HG02588 (cell line): ENCODE measurements around the gene DNMT1.
A peak's percentile ranks its signal among the peaks of the same experiment; 100 is the strongest.
"Not testable (repeated sequence)": the region's sequence is repeated elsewhere in the genome, so short reads cannot be mapped to it uniquely, and the experiment has no call there.

Experiments used
- ATAC-seq: cut with Tn5 transposase; IDR thresholded peaks from one replicate; pipeline ENCODE4 v1.9.1; 2021; ENCODE audit warnings: mild to moderate bottlenecking, moderate library complexity; ENCODE audit not compliant: unreplicated experiment

DNMT1 gene

DNA sequence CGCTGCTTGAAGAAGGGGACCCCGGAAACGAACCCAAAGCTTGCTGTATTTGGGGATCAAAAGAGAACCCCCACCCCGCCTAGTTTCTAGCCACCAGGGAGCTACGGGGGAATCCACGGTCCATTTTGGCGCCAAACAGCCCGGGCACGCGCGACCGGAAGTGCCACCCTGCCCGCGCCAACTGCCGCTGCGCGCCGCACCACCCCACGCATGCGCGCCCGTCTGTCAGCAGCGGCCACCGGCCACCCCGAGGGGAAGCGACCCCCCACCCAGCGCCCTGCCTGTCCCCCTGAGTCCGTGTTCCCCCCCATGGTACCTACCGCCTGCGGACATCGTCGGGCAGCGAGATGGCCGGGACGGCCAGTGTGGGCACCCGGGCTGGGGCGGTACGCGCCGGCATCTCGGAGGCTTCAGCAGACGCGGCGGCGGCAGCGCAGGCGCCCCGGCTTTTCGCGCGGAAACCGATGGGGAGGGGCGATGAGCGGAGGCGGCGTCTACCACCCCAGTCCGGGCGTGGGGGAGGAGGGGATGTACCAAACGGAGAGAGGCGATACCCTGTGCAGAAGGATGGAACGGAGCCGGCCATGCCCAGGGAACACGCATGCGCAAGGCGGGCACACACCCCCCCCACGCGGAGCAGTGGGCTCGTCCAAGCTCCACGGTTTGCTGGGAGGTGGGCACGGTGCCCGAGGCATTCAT lies at the start of gene DNMT1:
Gene DNMT1 (minus strand): TSS at position 454 of the 699 bp plus-strand sequence. CDS start 54 bp downstream, at position 400.
- ATAC-seq = peak; percentile 78

DNA sequence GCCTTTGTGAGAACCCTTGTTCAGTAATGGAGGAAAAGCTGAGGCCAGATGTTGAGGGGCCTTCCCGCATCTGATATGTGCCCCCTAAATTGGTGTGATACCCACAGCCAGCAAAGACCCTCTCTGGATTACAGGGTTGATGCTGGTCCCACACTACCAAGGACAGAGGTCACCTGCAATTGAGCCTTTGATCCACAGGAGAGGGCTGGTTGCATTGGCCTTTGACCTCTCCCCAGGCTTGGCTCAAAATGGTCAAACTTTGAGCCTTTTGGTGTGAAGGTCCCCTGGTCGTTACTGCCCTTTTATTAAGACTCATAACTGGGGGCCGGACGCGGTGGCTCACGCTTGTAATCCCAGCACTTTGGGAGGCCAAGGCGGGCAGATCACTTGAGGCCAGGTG lies 48.9 kb upstream of the DNMT1 start:
- no peak for ATAC-seq

DNA sequence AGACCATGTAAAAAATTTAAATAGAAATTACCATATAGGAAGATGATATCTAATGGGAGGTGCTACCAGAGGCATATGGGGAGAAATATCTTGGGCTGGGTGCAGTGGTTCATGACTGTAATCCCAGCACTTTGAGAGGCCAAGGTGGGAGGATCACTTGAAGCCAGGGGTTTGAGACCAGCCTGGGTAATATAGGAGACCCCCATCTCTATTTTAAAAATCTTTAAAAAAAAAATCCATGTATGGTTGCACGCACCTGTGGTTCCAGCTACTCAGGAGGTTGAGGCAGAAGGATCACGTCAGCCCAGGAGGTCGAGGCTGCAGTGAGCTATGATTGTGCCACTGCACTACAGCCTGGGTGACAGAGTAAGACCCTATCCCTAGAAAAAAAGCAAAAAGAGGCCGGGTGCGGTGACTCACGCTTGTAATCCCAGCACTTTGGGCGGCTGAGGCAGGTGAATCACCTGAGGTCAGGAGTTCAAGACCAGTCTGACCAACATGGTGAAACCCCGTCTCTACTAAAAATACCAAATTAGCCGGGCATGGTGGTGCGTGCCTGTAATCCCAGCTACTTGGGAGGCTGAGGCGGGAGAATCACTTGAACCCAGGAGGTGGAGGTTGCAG lies 47.2 kb upstream of the DNMT1 start:
- not testable (repeated sequence) for ATAC-seq

DNA sequence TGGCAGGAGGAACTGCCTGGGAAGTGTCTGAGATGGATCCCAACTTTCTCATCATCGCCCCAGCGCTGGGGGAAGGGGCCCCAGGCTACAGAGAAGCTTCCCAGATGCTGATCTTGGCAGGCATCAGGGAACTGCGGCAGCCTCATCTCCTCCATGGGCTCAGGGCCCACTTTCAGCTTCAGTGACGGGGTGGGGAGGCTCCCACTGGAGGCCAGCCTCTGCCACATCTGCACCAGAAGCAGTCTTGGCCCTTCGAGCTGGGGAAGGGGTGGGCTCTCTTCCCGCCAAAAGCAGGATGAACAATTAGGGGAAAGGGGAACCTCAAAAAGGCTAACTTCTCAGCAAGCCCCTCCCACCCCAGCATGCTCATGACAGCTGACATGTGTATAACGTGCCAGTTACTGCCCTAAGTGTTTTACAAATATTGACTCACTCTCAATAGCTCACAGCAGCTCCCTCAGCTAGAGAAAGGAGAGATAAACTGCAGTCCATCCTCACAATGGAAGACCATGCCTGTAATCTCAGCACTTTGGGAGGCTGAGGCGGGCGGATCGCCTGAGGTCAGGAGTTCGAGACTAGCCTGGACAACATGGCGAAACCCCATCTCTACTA lies 43.5 kb upstream of the DNMT1 start:
- no peak for ATAC-seq

DNA sequence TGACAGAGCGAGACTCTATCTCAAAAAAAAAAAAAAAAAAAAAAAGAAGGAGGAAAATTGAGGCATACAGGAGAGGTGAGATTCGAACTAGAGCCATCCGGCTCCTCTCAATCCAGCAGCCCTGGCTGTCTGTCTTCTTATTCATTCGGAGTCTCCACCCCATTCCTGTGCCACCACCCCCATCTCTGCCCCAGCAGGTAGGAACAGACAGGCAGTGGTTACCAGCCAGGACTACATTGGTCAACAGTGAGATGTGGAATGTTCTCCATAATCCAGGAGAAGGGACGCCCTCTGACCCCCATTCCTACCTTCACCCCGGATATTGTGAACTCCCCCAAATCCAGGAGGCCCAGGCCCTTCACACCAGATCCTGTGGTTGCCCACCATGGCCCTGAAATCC lies 42.9 kb upstream of the DNMT1 start:
- ATAC-seq = no peak

DNA sequence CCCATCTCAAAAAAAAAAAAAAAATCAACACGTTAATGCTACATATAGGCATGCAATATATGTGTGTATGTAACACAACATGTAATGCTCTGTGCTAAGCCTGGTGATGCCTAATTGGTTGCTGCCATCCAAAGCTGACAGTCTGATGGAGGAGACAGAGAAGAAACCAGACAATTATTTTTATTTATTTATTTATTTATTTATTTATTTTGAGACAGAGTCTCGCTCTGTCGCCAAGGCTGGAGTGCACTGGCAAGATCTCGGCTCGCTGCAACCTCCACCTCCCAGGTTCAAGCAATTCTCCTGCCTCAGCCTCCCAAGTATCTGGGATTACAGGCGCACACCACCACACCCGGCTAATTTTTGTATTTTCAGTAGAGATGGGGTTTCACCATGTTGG lies 40.7 kb upstream of the DNMT1 start:
- ATAC-seq = not testable (repeated sequence)

DNA sequence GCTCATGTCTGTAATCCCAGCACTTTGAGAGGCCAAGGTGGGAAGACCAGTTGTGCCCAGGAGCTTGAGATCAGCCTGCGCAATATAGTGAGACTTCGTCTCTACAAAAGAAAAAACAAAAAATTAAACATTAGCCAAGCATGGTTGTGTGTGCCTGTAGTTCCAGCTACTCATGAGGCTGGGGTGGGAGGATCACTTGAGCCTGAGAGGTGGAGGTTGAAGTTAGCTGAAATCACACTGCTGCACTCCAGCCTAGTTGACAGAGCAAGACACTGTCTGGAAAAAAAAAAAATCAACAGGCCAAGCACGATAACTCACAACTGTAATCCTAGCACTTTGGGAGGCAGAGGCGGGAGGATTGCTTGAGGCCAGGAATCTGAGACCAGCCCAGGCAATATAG lies 40.2 kb upstream of the DNMT1 start:
- ATAC-seq = no peak

DNA sequence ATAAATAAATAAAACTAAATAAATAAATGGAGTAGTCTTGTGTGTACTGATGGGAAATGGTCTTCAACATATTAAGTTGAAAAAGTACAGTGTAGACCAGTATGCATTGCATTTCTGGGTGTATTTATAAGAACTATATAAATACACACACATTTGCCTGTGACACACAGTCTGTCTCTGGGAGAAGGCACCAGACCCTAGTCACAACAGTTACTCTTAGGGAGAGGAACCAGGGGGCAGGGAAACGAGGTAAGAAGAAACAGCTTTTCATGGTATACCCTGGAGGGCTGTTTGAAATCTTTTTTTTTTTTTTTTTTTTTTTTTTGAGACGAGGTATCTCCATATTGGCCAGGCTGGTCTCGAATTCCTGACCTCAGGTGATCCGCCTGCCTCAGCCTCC lies 39.2 kb upstream of the DNMT1 start:
- no peak for ATAC-seq

DNA sequence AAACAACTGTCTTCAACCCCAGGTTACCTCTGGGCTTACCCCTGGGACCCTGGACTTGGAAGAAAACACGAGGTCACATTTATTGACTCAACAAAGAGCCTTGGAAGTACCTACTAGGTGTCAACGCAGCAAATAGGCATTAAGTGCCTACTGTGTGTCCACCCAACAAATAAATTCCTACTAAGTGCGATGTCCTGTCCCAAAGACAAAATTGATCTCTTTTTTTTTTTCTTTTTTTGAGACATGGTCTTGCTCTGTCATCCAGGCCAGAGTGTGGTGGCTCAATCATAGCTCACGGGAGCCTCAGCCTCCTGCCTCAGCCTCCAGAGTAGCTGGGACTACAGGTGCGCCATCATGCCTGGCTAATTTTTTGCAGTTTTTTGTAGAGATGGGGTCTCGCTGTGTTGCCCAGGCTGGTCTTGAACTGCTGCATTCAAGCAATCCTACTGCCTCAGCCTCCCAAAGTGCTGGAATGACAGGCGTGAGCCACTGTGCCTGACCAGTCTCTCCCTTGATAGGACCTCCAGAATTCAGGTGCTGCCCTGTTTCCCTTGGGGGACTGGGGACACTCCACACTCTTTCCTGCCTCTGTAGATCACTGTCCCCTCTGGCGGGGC lies 37.0 kb upstream of the DNMT1 start:
- no peak for ATAC-seq

DNA sequence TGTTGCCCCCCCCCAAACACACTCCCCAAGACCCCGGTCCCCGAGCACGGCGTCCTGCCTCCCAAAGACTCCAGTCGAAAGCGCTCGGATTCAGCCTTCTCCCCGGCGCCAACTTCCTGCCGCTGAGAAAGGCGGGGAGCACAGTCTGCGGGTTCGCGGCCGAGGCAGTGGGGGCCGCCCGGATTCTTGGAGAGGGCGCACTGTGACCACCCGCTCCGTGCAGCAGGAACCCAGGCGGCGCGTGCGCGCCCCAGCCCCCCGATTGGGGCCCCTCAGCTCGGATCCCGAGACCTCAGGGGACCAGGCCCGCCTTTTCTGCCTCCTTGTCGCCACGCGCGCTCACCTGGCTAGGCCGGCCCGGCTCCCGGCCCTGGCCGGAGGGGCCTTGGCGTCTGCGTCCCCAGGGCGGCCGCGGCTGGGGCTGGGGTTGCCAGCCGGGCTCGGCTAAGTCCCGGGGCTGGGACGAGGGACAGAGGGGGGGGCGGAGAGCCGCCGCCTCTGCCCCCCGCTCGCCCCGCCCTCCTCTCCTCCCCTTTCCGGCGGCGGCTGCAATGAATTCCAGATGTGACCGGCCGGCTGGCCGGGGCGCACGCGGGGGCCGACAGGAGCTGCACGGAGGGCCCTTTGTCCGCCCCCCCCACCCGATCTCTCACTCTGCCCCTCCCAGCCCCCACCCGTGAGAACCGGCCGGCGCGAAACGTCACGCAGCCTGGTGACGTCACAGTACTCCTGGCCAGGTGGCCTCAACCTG lies 36.3 kb upstream of the DNMT1 start, which contains the start of gene S1PR2:
Gene S1PR2 (minus strand): TSS at position 471 of the 751 bp plus-strand sequence. CDS start 6,426 bp downstream, outside the sequence.
- ATAC-seq = peak; percentile 39

DNA sequence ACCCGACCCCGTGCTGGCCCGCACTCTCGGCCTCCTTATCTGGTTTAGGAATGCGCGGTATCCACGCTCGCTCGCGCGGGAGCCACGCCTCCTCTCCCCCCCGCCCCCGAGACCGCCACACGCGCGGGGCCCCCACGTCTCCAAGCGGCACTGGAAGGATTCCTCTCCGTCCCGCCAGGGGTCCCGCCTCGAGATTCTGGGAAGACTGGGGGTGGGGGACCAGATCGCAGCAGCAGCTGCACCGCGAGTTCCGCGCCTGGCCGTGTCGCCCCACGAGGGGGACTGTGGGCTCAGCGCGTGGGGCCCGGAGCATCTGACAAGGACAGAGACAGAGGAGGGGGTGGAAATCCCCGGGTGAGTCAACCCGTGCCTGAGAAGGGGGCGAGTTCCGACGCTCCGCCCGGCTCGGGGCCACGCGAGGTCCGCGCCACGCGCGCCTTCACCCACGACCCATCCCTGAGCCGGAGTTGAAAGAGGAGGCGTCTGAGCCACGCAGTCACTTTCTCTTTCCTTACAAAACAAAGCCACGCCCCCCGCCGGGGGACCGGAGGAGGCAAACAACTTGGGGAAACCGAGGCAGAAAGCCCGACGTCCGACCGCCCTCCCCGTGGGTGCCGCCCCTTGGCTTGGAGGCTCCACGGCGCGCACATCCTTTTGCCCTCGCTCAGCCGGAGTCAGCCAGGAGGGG lies 35.6 kb upstream of the DNMT1 start:
- ATAC-seq = no peak

DNA sequence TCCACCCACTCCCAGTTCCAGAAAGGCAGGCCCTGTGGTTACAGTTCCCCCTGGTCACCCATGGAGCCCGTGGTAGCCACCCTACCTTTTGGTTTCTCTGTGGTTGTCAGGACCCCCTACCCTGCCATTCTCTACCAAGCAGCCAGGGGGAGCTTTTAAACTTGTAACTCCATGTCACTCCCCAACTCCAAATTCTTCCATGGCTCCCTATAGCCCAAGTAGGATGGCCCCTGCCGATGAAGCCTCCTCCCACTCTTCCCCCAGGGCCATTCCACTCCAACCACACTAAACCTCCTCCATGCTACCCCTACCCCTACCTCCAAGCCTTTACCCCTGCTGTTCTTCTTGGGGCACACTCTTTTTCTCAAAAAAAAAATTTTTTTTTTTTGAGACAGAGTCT lies 34.2 kb upstream of the DNMT1 start:
- no peak for ATAC-seq

DNA sequence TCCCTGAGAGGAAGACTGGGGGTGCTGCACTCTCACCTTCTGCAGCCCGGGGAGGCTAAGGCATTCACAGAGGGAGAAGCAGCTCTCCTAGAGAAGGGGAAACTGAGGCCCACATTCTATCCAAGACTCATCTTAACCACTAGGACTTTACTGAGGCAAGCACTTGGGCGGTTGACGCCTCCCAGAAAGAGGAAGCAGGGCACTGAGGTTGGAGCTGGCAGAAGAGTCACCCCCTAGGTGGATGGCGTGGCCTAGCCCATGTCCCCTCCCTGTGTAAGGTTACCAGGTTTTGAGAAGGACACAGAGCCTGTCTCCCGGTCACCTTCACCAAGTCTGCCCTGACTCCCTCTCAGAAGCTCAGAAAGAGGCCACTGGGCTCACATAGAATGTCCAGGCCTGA lies 33.6 kb upstream of the DNMT1 start:
- no peak for ATAC-seq

DNA sequence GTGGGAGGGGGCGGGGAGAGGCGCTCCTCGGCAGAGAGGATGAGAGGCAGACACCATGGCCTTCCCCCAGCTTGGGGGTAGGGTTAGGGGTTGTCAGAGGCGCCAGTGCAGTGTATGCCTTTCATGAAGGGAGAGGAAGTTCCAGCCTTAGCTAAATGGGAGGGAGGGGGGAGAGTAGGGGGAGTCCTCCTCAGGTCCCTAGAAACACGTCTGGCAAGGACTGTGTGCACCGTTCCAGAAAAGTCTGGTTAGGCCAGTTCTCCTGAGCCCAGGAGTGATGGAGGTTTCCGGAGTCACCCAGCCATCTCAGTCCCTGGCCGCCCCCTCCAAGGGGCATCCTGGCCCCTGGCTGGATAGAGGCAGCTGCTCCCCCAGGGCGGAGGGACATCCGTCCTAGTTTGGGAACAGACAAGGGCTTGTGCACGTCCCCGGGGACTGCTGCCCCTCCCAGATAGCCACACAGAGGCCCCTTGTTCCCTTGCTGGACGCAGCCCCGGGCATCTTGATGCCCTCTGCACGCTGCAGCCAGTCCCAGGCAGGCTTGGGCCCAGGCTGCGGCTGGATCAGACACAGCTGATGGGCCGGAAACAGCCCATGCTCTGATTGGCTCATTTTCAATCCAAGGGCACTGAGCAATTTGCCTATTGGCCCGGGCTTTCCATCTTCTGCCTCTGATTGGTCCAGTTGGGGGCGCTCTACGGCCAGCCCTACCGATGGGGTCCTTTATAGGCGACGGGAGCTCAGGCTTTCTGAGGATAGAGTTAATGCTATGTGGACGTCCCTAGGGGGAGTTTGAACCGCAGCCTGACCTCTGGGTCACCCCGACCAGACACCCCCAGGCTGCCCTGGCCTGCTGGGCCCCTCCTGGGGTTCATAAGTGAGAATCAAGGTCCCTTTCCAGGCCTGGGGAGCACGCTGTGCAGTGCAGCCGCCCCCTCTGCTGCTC lies 32.5 kb upstream of the DNMT1 start:
- no peak for ATAC-seq

DNA sequence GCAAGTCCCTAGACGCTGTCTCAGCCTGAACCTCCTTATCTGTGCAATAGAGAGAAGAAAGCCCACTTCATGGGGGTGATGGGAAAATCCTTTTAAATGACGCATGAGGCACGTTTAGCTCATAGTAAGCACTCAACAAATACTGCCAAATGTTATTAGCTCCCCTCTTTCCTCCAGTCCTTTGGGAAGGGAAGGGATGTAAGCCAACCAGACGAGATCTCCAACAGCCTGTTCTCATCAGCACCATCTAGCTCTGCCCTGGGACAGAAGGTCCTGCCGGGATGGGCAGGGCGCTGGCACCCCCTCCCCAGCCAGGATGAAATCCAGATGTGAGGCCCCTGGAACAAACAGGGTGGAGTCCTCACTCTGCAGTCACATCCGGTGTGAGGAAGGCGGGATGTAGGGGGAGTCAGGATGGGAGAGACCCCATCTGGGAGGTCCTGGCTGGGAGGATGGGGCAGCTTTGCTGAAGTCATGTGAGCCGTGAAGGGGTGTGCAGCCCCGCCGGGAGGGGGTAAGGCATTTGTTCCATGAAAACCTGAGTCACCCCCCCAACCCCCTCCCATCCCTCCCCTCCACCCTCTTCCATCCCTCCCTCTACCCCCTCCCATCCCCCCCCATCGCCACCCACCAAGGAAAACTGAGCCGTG lies 31.7 kb upstream of the DNMT1 start:
- no peak for ATAC-seq

DNA sequence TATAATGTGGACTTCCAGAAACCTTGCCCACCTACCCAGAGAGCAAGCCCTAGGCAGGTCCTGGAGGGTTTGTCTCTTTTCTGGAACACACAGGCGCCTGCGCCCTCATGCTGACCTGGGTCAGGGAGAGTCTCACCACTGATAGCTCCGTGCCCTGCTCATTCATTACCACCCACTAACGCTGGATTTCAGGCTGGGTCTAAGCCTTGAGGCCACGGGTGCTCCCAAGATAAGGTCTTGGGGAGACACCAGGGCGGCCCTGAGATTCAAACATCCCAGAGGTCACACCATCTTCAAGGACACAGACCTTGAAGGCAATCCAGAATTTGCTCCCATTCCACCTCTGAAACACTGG lies 31.2 kb upstream of the DNMT1 start:
- no peak for ATAC-seq

DNA sequence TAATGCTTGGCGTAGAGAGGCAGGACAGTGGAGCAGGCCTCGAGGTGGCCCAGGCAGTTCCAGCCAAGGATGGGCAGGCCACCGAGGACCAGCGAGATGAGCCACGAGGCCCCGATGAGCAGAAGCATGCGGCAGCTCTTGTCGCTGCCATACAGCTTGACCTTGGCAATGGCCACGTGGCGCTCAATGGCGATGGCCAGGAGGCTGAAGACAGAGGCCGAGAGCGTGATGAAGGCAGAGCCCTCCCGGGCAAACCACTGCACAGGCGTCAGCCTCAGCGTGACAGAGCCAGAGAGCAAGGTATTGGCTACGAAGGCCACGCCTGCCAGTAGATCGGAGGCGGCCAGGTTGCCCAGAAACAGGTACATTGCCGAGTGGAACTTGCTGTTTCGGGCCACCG lies 29.6 kb upstream of the DNMT1 start:
- no peak for ATAC-seq

DNA sequence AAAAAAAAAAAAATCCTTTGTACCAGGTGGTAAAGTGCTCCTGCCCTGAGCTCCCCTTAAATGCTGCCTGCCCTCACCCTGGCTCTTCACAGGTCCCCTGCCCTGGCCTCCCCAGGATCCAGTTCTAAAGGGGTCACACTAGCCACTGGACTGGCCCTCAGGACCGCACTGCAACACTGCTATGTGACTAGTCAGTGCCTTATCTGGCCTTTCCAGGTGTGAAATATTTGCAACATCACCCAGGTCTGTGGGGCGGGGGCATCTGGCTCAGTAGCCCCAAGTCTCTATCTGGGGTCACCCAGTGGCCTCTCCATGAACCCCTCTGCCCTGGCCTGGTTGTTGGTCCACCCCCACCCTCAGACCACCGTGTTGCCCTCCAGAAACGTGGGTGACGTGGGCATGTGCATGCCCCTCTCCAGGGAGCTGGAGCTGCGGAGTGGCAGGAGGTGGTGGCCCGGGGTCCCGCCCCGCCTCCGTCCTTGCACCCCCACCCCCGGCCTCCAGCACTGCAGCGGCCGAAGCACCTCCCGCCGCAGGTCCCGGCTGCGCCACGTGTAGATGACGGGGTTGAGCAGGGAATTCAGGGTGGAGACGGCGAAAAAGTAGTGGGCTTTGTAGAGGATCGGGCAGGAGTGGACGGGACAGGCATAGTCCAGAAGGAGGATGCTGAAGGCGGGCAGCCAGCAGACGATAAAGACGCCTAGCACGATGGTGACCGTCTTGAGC lies 28.9 kb upstream of the DNMT1 start:
- no peak for ATAC-seq
